H1 (cell line): Measurements from ENCODE around the gene MAGEA9.

Source experiments
- BCL11A ChIP-seq, 2 experiments: IDR thresholded peaks; one replicate each; pipeline ENCODE4 v1.6.1; 2011; ENCODE audit warnings: low read depth in 2 of 2, low read length in 2 of 2, mild to moderate bottlenecking in 2 of 2
- CEBPB ChIP-seq: IDR thresholded peaks from 2 replicates; pipeline ENCODE4 v1.6.1; 2012; ENCODE audit warnings: low read depth, low read length
- CHD1 ChIP-seq: IDR thresholded peaks from 2 replicates; pipeline ENCODE4 v1.6.1; 2012; ENCODE audit warnings: low read depth, low read length, improper control_type of control experiment
- MAFK ChIP-seq: IDR thresholded peaks from 2 replicates; pipeline ENCODE4 v1.6.1; 2012; ENCODE audit warnings: low read depth, mild to moderate bottlenecking, improper control_type of control experiment, low read length
- NRF1 ChIP-seq: IDR thresholded peaks from 2 replicates; pipeline ENCODE4 v1.6.1; 2011; ENCODE audit warnings: mild to moderate bottlenecking, low read depth, low read length, improper control_type of control experiment
- POLR2AphosphoS5 ChIP-seq: IDR thresholded peaks from 2 replicates; pipeline ENCODE4 v1.6.1; 2011; ENCODE audit warnings: low read depth, low read length
- RNF2 ChIP-seq: fragments of 200-900, 300-1000 bp; sonication (generic); IDR thresholded peaks from 2 replicates; pipeline ENCODE4 v1.7.1; 2016; ENCODE audit warnings: borderline replicate concordance, low read depth, mild to moderate bottlenecking, antibody characterized with exemption, low read length; ENCODE audit not compliant: poor library complexity, severe bottlenecking; ENCODE audit errors: missing control alignments
- SAP30 ChIP-seq: fragments of 300-600 bp; sonication (generic); IDR thresholded peaks from 2 replicates; pipeline ENCODE4 v1.7.1; 2012; ENCODE audit warnings: low read length, moderate library complexity, mild to moderate bottlenecking, inconsistent platforms; ENCODE audit not compliant: insufficient read depth, insufficient replicate concordance
- YY1 ChIP-seq: IDR thresholded peaks from 2 replicates; pipeline ENCODE4 v1.6.1; 2011; ENCODE audit warnings: low read depth, mild to moderate bottlenecking, low read length
- TF ChIP-seq, protein P1 (sequence below), 3 experiments: IDR thresholded peaks; 1 replicate in 2 of 3; 2 replicates in 1 of 3; pipeline versions ENCODE4 v1.5.1 to v1.6.1; 2011; ENCODE audit warnings: low read length in 3 of 3, mild to moderate bottlenecking in 3 of 3, inconsistent platforms in 2 of 3, low read depth in 1 of 3, moderate library complexity in 1 of 3; ENCODE audit not compliant: insufficient read depth in 1 of 3; ENCODE audit errors: control extremely low read depth in 1 of 3

DNA sequence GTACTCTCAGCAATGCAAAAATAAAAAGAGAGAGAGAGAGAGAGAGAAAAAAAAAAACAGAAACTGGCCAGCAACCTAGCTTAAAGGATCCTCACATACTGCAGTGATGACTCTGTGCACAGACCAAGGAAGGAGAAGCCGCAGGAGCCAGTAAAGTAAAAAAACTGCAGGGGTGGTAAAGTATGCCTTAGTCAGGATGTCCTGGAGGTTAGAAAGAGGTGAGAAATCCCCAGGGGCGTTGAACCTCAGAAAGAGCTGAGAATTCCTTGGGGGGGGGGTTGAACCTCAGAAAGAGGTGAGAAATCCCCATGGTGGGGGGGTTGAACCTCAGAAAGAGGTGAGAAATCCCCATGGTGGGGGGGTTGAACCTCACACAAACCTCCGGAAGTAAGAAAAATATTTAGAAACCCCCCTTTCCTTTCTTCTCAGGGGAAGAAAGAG lies 48.0 kb downstream of the MAGEA9 start:
- TF ChIP-seq, protein P1, sequence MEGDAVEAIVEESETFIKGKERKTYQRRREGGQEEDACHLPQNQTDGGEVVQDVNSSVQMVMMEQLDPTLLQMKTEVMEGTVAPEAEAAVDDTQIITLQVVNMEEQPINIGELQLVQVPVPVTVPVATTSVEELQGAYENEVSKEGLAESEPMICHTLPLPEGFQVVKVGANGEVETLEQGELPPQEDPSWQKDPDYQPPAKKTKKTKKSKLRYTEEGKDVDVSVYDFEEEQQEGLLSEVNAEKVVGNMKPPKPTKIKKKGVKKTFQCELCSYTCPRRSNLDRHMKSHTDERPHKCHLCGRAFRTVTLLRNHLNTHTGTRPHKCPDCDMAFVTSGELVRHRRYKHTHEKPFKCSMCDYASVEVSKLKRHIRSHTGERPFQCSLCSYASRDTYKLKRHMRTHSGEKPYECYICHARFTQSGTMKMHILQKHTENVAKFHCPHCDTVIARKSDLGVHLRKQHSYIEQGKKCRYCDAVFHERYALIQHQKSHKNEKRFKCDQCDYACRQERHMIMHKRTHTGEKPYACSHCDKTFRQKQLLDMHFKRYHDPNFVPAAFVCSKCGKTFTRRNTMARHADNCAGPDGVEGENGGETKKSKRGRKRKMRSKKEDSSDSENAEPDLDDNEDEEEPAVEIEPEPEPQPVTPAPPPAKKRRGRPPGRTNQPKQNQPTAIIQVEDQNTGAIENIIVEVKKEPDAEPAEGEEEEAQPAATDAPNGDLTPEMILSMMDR (IDR thresholded peaks at IDR 0.05; ENCODE audit: control extremely low read depth in 1 of 3, insufficient read depth in 1 of 3, low read depth in 1 of 3, low read length in 3 of 3) = no peak
- TF ChIP-seq BCL11A (IDR thresholded peaks at IDR 0.05; ENCODE audit: low read depth in 2 of 2, low read length in 2 of 2) (no peak), POLR2AphosphoS5 (no peak), RNF2 (no peak), NRF1 (no peak), MAFK (no peak), CEBPB (no peak), CHD1 (no peak), YY1 (no peak), SAP30 (no peak)
